ENCODE measurements around the gene SMPD2.

The SMPD2 gene

GRCh38 chr6:109466212-109466923 lies 25.8 kb downstream of the SMPD2 start:
- Histone ChIP-seq H4K20me1 (ENCODE audit: insufficient read depth) (no peaks in the 10 kb centered on the region), H3K36me3 (ENCODE audit: insufficient read depth) (no peaks in the 10 kb centered on the region), H3K9ac (no peak overlapping the region), H3K79me2 (ENCODE audit: insufficient read depth, low read depth) (no peaks in the 10 kb centered on the region), H3K4me1 (ENCODE audit: low read depth, poor library complexity, severe bottlenecking) (peaks cover 4% of the 10 kb centered on the region), H3K27ac (no peak overlapping the region), H3K4me2 (no peak overlapping the region), H3K27me3 (ENCODE audit: insufficient read depth, low read depth) (no peaks in the 10 kb centered on the region), H2AFZ (ENCODE audit: low read depth) (no peak overlapping the region), H3K4me3 (IDR thresholded peaks at IDR 0.05; ENCODE audit: insufficient read depth, low read depth, low read length) (no peak overlapping the region)
- no peak for TF ChIP-seq CTCF (conservative IDR thresholded peaks at IDR 0.05; ENCODE audit: low read depth, low read length)

GRCh38 chr6:109467696-109468095 lies 27.2 kb downstream of the SMPD2 start:
- Histone ChIP-seq H3K4me2 (no peak overlapping the region), H4K20me1 (ENCODE audit: insufficient read depth) (no peaks in the 10 kb centered on the region), H2AFZ (ENCODE audit: low read depth) (no peak overlapping the region), H3K27ac (no peak overlapping the region), H3K9ac (no peak overlapping the region), H3K4me1 (ENCODE audit: low read depth, poor library complexity, severe bottlenecking) (peaks cover under 1% of the 10 kb centered on the region), H3K79me2 (ENCODE audit: insufficient read depth, low read depth) (no peaks in the 10 kb centered on the region), H3K36me3 (ENCODE audit: insufficient read depth) (no peaks in the 10 kb centered on the region), H3K4me3 (IDR thresholded peaks at IDR 0.05; ENCODE audit: insufficient read depth, low read depth, low read length) (no peak overlapping the region), H3K27me3 (ENCODE audit: insufficient read depth, low read depth) (no peaks in the 10 kb centered on the region)
- TF ChIP-seq CTCF (conservative IDR thresholded peaks at IDR 0.05; ENCODE audit: low read depth, low read length) = no peak

- H4K20me1 ChIP-seq (ENCODE audit: insufficient read depth) = no peaks in the 10 kb centered on the region
- H3K4me2 ChIP-seq = no peak overlapping the region
- H3K27me3 ChIP-seq (ENCODE audit: insufficient read depth, low read depth) = no peaks in the 10 kb centered on the region
- TF ChIP-seq CTCF (conservative IDR thresholded peaks at IDR 0.05; ENCODE audit: low read depth, low read length) = no peak
- H2AFZ ChIP-seq (ENCODE audit: low read depth) = no peak overlapping the region
- H3K4me3 ChIP-seq (IDR thresholded peaks at IDR 0.05; ENCODE audit: insufficient read depth, low read depth, low read length) = no peak overlapping the region
- H3K9ac ChIP-seq = no peak overlapping the region
- H3K36me3 ChIP-seq (ENCODE audit: insufficient read depth) = no peaks in the 10 kb centered on the region
- H3K27ac ChIP-seq = no peak overlapping the region
- no peaks in the 10 kb centered on the region for H3K4me1 ChIP-seq (ENCODE audit: low read depth, poor library complexity, severe bottlenecking)
- no peaks in the 10 kb centered on the region for H3K79me2 ChIP-seq (ENCODE audit: insufficient read depth, low read depth)
These were observed 29.2 kb downstream of the SMPD2 start for GRCh38 chr6:109469591-109470189.

GRCh38 chr6:109471105-109471810 lies 30.7 kb downstream of the SMPD2 start:
- no peak overlapping the region for H3K4me2 ChIP-seq
- H3K36me3 ChIP-seq (ENCODE audit: insufficient read depth) = no peaks in the 10 kb centered on the region
- peaks cover 3% of the 10 kb centered on the region for H3K4me1 ChIP-seq (ENCODE audit: low read depth, poor library complexity, severe bottlenecking)
- no peak overlapping the region for H3K27ac ChIP-seq
- H3K9ac ChIP-seq = no peak overlapping the region
- H3K27me3 ChIP-seq (ENCODE audit: insufficient read depth, low read depth) = no peaks in the 10 kb centered on the region
- no peak for TF ChIP-seq CTCF (conservative IDR thresholded peaks at IDR 0.05; ENCODE audit: low read depth, low read length)
- no peaks in the 10 kb centered on the region for H3K79me2 ChIP-seq (ENCODE audit: insufficient read depth, low read depth)
- no peak overlapping the region for H3K4me3 ChIP-seq (IDR thresholded peaks at IDR 0.05; ENCODE audit: insufficient read depth, low read depth, low read length)
- H2AFZ ChIP-seq (ENCODE audit: low read depth) = no peak overlapping the region
- no peaks in the 10 kb centered on the region for H4K20me1 ChIP-seq (ENCODE audit: insufficient read depth)

Measured in KMS-11 (cell line).